Fibroblast of the aortic adventitia (primary cell): ENCODE measurements around the gene HEPHL1. TPM values are rescaled to one million over a fixed set of nuclear protein-coding genes. Genes with fewer than 3 reads are reported as not detected.

Source experiments
- DNase-seq: peaks from one replicate; pipeline ENCODE4 v3.0.0-alpha.2; 2010; ENCODE audit warnings: low read depth
- H3K4me3 ChIP-seq: 2 replicates; pipeline ENCODE4 v1.5.1; 2011; ENCODE audit warnings: low read depth, mild to moderate bottlenecking, control low read depth, low read length, moderate library complexity
- CTCF ChIP-seq: IDR thresholded peaks from 2 replicates; pipeline ENCODE4 v1.5.1; 2011; ENCODE audit warnings: mild to moderate bottlenecking, low read length, control low read depth, inconsistent platforms; ENCODE audit not compliant: insufficient read depth
- total RNA-seq: library from RNA; depleted of rRNA; stranded (reverse); fragments of >200 nt; gene quantifications from 2 replicates; pipeline ENCODE4 v1.2.3, GENCODE V29; 2012; ENCODE audit warnings: low replicate concordance

HEPHL1 gene
- total RNA-seq, 1 donor, result not detected

- no peak for TF ChIP-seq CTCF
- H3K4me3 ChIP-seq, result no peak overlapping the region
- DNase-seq, result no peak
Measured at GRCh38 chr11:94147433-94147845, 126.3 kb downstream of the HEPHL1 start.

GRCh38 chr11:94148189-94148588 is 127.0 kb downstream of the HEPHL1 start:
- TF ChIP-seq CTCF, result no peak
- DNase-seq, result no peak
- no peak overlapping the region for H3K4me3 ChIP-seq

- H3K4me3 ChIP-seq, result no peak overlapping the region
- no peak for TF ChIP-seq CTCF
- DNase-seq, result peak; percentile 86
Measured at GRCh38 chr11:94149431-94150017, 128.4 kb downstream of the HEPHL1 start.

- no peak overlapping the region for H3K4me3 ChIP-seq
- DNase-seq, result no peak
- TF ChIP-seq CTCF, result no peak
Measured at GRCh38 chr11:94150056-94150455, 128.9 kb downstream of the HEPHL1 start.

- TF ChIP-seq CTCF, result no peak
- no peak for DNase-seq
- no peak overlapping the region for H3K4me3 ChIP-seq
Measured at GRCh38 chr11:94150704-94151685, 129.8 kb downstream of the HEPHL1 start.

- H3K4me3 ChIP-seq, result no peak overlapping the region
- peak; percentile 80 for DNase-seq
- no peak for TF ChIP-seq CTCF
Measured at GRCh38 chr11:94151903-94152677, 130.9 kb downstream of the HEPHL1 start.
